CD14-positive monocyte (primary cell): Measurements from ENCODE around the gene IL5RA. TPM values are rescaled to one million over a fixed set of nuclear protein-coding genes. Genes with fewer than 3 reads are reported as not detected.

Experiments
- DNase-seq, 3 donors: peaks; one replicate each; pipeline ENCODE4 v3.0.0-alpha.2; 2011 to 2022
- H2AFZ ChIP-seq: 2 replicates; pipeline ENCODE4 v1.6.0; 2012; ENCODE audit warnings: mild to moderate bottlenecking, low read depth, low read length, inconsistent platforms; ENCODE audit not compliant: insufficient read depth, poor library complexity, severe bottlenecking
- H3K27ac ChIP-seq, 2 donors: 1 replicate in 1 of 2; 2 replicates in 1 of 2; pipeline ENCODE4 v1.5.1; 2012 to 2013; ENCODE audit warnings: low read length in 2 of 2, control low read depth in 1 of 2, inconsistent platforms in 1 of 2, low read depth in 1 of 2, mild to moderate bottlenecking in 1 of 2
- H3K27me3 ChIP-seq, 2 donors: one replicate each; pipeline versions ENCODE4 v1.6.0 to v1.6.1; 2011 to 2013; ENCODE audit warnings: low read length in 2 of 2; ENCODE audit not compliant: control insufficient read depth in 2 of 2, insufficient read depth in 2 of 2
- H3K36me3 ChIP-seq, 2 donors: replicated peaks in 1 of 2; 1 replicate in 1 of 2; 2 replicates in 1 of 2; pipeline versions ENCODE4 v1.5.1 to v1.6.1; 2012 to 2013; ENCODE audit warnings: low read length in 2 of 2, control low read depth in 1 of 2, inconsistent platforms in 1 of 2, mild to moderate bottlenecking in 1 of 2; ENCODE audit not compliant: insufficient read depth in 2 of 2, control insufficient read depth in 1 of 2
- H3K4me1 ChIP-seq, 2 donors: 1 replicate in 1 of 2; 2 replicates in 1 of 2; pipeline versions ENCODE4 v1.5.1 to v1.6.1; 2012 to 2013; ENCODE audit warnings: low read length in 2 of 2, control low read depth in 1 of 2, inconsistent platforms in 1 of 2, mild to moderate bottlenecking in 1 of 2, moderate library complexity in 1 of 2; ENCODE audit not compliant: insufficient read depth in 2 of 2, control insufficient read depth in 1 of 2
- H3K4me2 ChIP-seq: replicated peaks from 2 replicates; pipeline ENCODE3; 2012; ENCODE audit warnings: low read length, moderate library complexity, mild to moderate bottlenecking; ENCODE audit not compliant: poor library complexity, severe bottlenecking; ENCODE audit errors: extremely low read depth
- H3K4me3 ChIP-seq, 3 experiments: fragments of 200-600 bp in 1 of 3; sonication (generic) in 1 of 3; replicated peaks in 1 of 3; 1 replicate in 2 of 3; 2 replicates in 1 of 3; pipeline ENCODE4 v1.5.1; 2011 to 2013; ENCODE audit warnings: low read length in 3 of 3, mild to moderate bottlenecking in 3 of 3, control low read depth in 2 of 3, low read depth in 2 of 3, inconsistent platforms in 1 of 3, moderate library complexity in 1 of 3
- H3K79me2 ChIP-seq: 2 replicates; pipeline ENCODE4 v1.6.0; 2012; ENCODE audit warnings: mild to moderate bottlenecking, control low read depth, inconsistent platforms, low read length, moderate library complexity; ENCODE audit not compliant: insufficient read depth
- H3K9ac ChIP-seq: 2 replicates; pipeline ENCODE4 v1.6.0; 2017; ENCODE audit warnings: low read length, mild to moderate bottlenecking; ENCODE audit not compliant: insufficient read depth, poor library complexity, severe bottlenecking
- H3K9me3 ChIP-seq, 2 donors: replicated peaks in 1 of 2; 1 replicate in 1 of 2; 2 replicates in 1 of 2; pipeline versions ENCODE4 v1.5.1 to v1.6.1; 2012 to 2013; ENCODE audit warnings: low read length in 2 of 2, control low read depth in 1 of 2; ENCODE audit not compliant: control insufficient read depth in 1 of 2, insufficient read depth in 1 of 2
- H4K20me1 ChIP-seq: 2 replicates; pipeline ENCODE4 v1.6.0; 2012; ENCODE audit warnings: mild to moderate bottlenecking, low read length, control low read depth, moderate library complexity; ENCODE audit not compliant: insufficient read depth
- H3K27ac Mint-ChIP-seq, 7 donors: one replicate each; pipeline ENCODE4 v1.8.0; 2020; ENCODE audit warnings: mild to moderate bottlenecking in 7 of 7, mixed read lengths in 7 of 7, moderate library complexity in 6 of 7, inconsistent platforms in 2 of 7
- H3K27me3 Mint-ChIP-seq, 3 donors: one replicate each; pipeline ENCODE4 v1.8.0; 2021 to 2022; ENCODE audit warnings: low read depth in 3 of 3, mild to moderate bottlenecking in 3 of 3, mixed read lengths in 3 of 3, moderate library complexity in 3 of 3, inconsistent platforms in 1 of 3
- H3K36me3 Mint-ChIP-seq, 2 donors: one replicate each; pipeline ENCODE4 v1.8.0; 2020; ENCODE audit warnings: mixed read lengths in 2 of 2, inconsistent platforms in 1 of 2, mild to moderate bottlenecking in 1 of 2
- H3K4me1 Mint-ChIP-seq: one replicate; pipeline ENCODE4 v1.8.0; 2020; ENCODE audit warnings: mild to moderate bottlenecking, mixed read lengths
- H3K4me3 Mint-ChIP-seq, 2 donors: one replicate each; pipeline ENCODE4 v1.8.0; 2020; ENCODE audit warnings: mild to moderate bottlenecking in 2 of 2, mixed read lengths in 2 of 2, moderate library complexity in 1 of 2
- H3K9me3 Mint-ChIP-seq, 7 donors: one replicate each; pipeline ENCODE4 v1.8.0; 2020 to 2022; ENCODE audit warnings: mixed read lengths in 7 of 7, mild to moderate bottlenecking in 6 of 7, moderate library complexity in 6 of 7, inconsistent platforms in 2 of 7
- CTCF ChIP-seq: fragments of 200-600 bp; IDR thresholded peaks from one replicate; pipeline ENCODE4 v1.8.0; 2022; ENCODE audit warnings: antibody characterized with exemption, mild to moderate bottlenecking
- WGBS: methylation state at CpG from one replicate; pipeline ENCODE4 v1.1.5; 2013; ENCODE audit warnings: missing lambda C conversion rate; ENCODE audit not compliant: insufficient coverage; 5-methylcytosine and 5-hydroxymethylcytosine counted together
- intact Hi-C, 2 donors: fragments of 100-400 bp; cut with micrococcal nuclease; formaldehyde crosslinking; loops; one replicate each; pipeline versions ENCODE4 v1.15.0 to v1.15.1; 2023
- polyA plus RNA-seq, 3 donors: library from polyadenylated mRNA; depleted of rRNA in 1 of 3; unstranded in 2 of 3; stranded (reverse) in 1 of 3; fragments of 300-500 nt in 2 of 3; fragments of >200 nt in 1 of 3; fragmentation: Illumina TruSeq in 2 of 3; gene quantifications; 1 replicate in 2 of 3; 2 replicates in 1 of 3; pipeline ENCODE4 v1.2.3, GENCODE V29; 2012 to 2021

Gene IL5RA
- polyA plus RNA-seq, 3 donors = not detected

DNA sequence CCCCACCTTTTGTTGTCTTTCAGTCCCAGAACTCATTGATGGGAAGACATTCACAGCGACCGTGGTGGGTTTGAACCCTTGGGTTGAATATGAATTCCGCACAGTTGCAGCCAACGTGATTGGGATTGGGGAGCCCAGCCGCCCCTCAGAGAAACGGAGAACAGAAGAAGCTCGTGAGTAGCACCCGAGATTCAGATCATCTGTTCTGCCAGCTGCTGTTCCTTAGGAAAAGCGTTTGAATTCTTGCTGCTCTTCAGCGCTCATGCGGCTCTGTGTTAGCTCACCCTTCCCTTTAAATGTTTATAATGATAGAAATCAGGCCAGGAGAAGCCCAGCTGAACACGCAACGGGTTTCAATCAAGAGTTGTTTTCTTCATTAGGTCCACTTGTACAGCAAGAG, 73.0 kb downstream of the IL5RA start:
- no peaks in the 10 kb centered on the region for H3K4me1 ChIP-seq
- no peak overlapping the region for H3K4me3 ChIP-seq
- no peak for TF ChIP-seq CTCF
- H3K36me3 Mint-ChIP-seq = no peaks in the 10 kb centered on the region
- intact Hi-C loops = no loop called here
- peaks cover 0 to 1% (median 1%) of the 10 kb centered on the region in 3 donors for H3K27me3 Mint-ChIP-seq
- H3K27ac ChIP-seq = no peak overlapping the region
- H3K9me3 ChIP-seq = no peaks in the 10 kb centered on the region
- no peak overlapping the region for H2AFZ ChIP-seq
- no peak overlapping the region for H3K9ac ChIP-seq
- H3K27me3 ChIP-seq = no peaks in the 10 kb centered on the region
- H3K4me2 ChIP-seq = no peak overlapping the region
- DNase-seq = no peak
- no peak overlapping the region for H3K27ac Mint-ChIP-seq
- peaks cover 0 to 5% (median 2%) of the 10 kb centered on the region in 7 donors for H3K9me3 Mint-ChIP-seq
- H3K4me1 Mint-ChIP-seq = no peaks in the 10 kb centered on the region
- WGBS = 90% methylated on average over 10 of the region's 13 CpGs
- H3K79me2 ChIP-seq = no peaks in the 10 kb centered on the region
- no peaks in the 10 kb centered on the region for H3K36me3 ChIP-seq
- H4K20me1 ChIP-seq = no peaks in the 10 kb centered on the region
- no peak overlapping the region for H3K4me3 Mint-ChIP-seq

GRCh38 chr3:3031326-3031725, 78.8 kb downstream of the IL5RA start:
- H3K4me3 Mint-ChIP-seq = no peak overlapping the region
- Histone ChIP-seq H4K20me1 (no peaks in the 10 kb centered on the region), H3K4me3 (no peak overlapping the region), H3K79me2 (no peaks in the 10 kb centered on the region), H3K27ac (no peak overlapping the region), H2AFZ (no peak overlapping the region), H3K27me3 (no peaks in the 10 kb centered on the region), H3K4me1 (no peaks in the 10 kb centered on the region), H3K4me2 (no peak overlapping the region), H3K9ac (no peak overlapping the region), H3K36me3 (no peaks in the 10 kb centered on the region), H3K9me3 (no peaks in the 10 kb centered on the region)
- intact Hi-C loops = no loop called here
- peaks cover 0 to 1% (median 0%) of the 10 kb centered on the region in 3 donors for H3K27me3 Mint-ChIP-seq
- DNase-seq = no peak
- H3K36me3 Mint-ChIP-seq = no peaks in the 10 kb centered on the region
- no peaks in the 10 kb centered on the region for H3K4me1 Mint-ChIP-seq
- no peak overlapping the region for H3K27ac Mint-ChIP-seq
- no CpG with 5 or more reads among the region's 4 CpGs for WGBS
- TF ChIP-seq CTCF = no peak
- H3K9me3 Mint-ChIP-seq = no peaks in the 10 kb centered on the region
